ENCODE measurements around the gene NATD1. TPM values are rescaled to one million over a fixed set of nuclear protein-coding genes. Genes with fewer than 3 reads are reported as not detected.

NATD1 gene
- 4.1 and 8.2 TPM in 2 replicates for total RNA-seq

- DNase-seq: peak; percentile 89
Measured at GRCh38 chr17:21252796-21253645, at the start of gene NATD1. NATD1 (minus strand) TSS chr17:21253410; CDS start chr17:21253264, 146 bp downstream.

- DNase-seq: peak; percentile 59
Measured at GRCh38 chr17:21301593-21302550, 48.7 kb upstream of the NATD1 start.

- no peak for DNase-seq
Measured at GRCh38 chr17:21300601-21301571, 47.7 kb upstream of the NATD1 start.

- DNase-seq: no peak
Measured at GRCh38 chr17:21299981-21300600, 46.9 kb upstream of the NATD1 start.

GRCh38 chr17:21298983-21299519 is 45.8 kb upstream of the NATD1 start:
- no peak for DNase-seq

GRCh38 chr17:21298056-21298982 is 45.1 kb upstream of the NATD1 start:
- no peak for DNase-seq

- no peak for DNase-seq
Measured at GRCh38 chr17:21297597-21297996, 44.4 kb upstream of the NATD1 start.

GRCh38 chr17:21297026-21297520 is 43.9 kb upstream of the NATD1 start:
- DNase-seq: no peak

- DNase-seq: no peak
Measured at GRCh38 chr17:21296097-21297025, 43.2 kb upstream of the NATD1 start.

GRCh38 chr17:21295036-21295952 is 42.1 kb upstream of the NATD1 start:
- peak; percentile 29 for DNase-seq

- DNase-seq: no peak
Measured at GRCh38 chr17:21294321-21295035, 41.3 kb upstream of the NATD1 start.

GRCh38 chr17:21293831-21294210 is 40.6 kb upstream of the NATD1 start:
- no peak for DNase-seq

- no peak for DNase-seq
Measured at GRCh38 chr17:21292867-21293830, 39.9 kb upstream of the NATD1 start.

GRCh38 chr17:21291862-21292261 is 38.7 kb upstream of the NATD1 start:
- DNase-seq: no peak

GRCh38 chr17:21291357-21291756 is 38.1 kb upstream of the NATD1 start:
- DNase-seq: no peak

Measured in dermis blood vessel endothelial cell (primary cell).